Activated CD4-positive, alpha-beta memory T cell treated with anti-CD3 and anti-CD28 coated beads for 36 hours (primary cell): ENCODE results near the gene TRPM2. TPM values are rescaled to one million over a fixed set of nuclear protein-coding genes. Genes with fewer than 3 reads are reported as not detected.

Experiments used
- CTCF ChIA-PET: fragments of 350-600 bp; sonication (Branson Sonifier 250); formaldehyde crosslinking; loops from one replicate; lab custom pipeline; 2021; ENCODE audit warnings: antibody characterized with exemption, inconsistent platforms; lab: Charles Lee
- POLR2A ChIA-PET: fragments of 350-600 bp; sonication (Branson Sonifier 250); formaldehyde crosslinking; loops from one replicate; lab custom pipeline; 2021; ENCODE audit warnings: antibody characterized with exemption; lab: Charles Lee
- DNase-seq: peaks from one replicate; pipeline ENCODE4 v3.0.0-alpha.2; 2020
- H3K27ac Mint-ChIP-seq: one replicate; pipeline ENCODE4 v1.8.0; 2021; ENCODE audit warnings: mixed read lengths
- H3K27me3 Mint-ChIP-seq: one replicate; pipeline ENCODE4 v1.8.0; 2021; ENCODE audit warnings: mixed read lengths
- H3K36me3 Mint-ChIP-seq: one replicate; pipeline ENCODE4 v1.8.0; 2021; ENCODE audit warnings: mixed read lengths
- H3K4me1 Mint-ChIP-seq: one replicate; pipeline ENCODE4 v1.8.0; 2021; ENCODE audit warnings: low read depth, mixed read lengths
- H3K4me3 Mint-ChIP-seq: one replicate; pipeline ENCODE4 v1.8.0; 2021; ENCODE audit warnings: mild to moderate bottlenecking, mixed read lengths
- H3K9me3 Mint-ChIP-seq: one replicate; pipeline ENCODE4 v1.8.0; 2021; ENCODE audit warnings: mixed read lengths
- intact Hi-C: fragments of 100-400 bp; cut with micrococcal nuclease; formaldehyde crosslinking; loops from one replicate; pipeline ENCODE4 v1.15.1; 2023
- total RNA-seq, 2 experiments: library from RNA; stranded (reverse); gene quantifications; one replicate each; pipeline ENCODE4 v1.2.3, GENCODE V29; 2021

TRPM2 gene
- total RNA-seq, 2 experiments from 2014 or later, result 1.6 to 1.9 TPM

DNA sequence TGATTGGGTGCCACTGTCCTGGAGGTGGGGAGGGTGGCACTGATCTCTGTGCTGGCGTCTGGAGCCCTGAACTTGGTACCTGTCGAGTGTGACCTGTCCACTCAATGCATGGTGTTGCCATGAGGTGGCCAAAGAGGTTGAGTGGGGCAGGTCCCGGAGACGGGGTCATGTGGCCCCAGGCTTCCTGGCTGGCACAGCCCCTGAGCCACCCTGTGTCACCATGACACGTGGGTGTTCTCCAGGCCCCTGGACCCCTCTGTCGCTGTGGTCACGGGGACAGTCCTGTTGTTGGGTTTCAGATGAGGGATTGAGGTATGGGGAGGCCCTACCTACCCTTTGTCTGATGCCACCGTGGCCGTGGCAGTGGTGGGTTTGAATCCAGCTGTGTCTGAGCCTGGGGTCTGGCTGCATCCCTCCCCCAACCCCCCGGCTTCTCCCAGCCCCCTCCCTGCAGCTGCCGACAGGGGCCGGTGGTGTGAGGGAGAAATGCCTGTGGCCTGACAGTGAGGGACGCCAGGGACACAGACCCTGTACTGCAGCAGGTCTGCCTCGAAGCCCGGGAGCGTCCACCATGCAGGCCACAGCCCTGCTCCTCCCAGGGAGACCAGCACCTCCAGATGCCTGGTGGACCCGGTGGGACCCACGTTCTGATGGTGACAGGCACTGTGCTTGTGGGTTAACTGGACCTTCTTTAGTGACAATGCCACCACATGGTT lies 12.0 kb downstream of the TRPM2 start:
- CTCF ChIA-PET, result no interaction called here
- POLR2A ChIA-PET, result no interaction called here
- intact Hi-C loops, result no loop called here
- no peaks in the 10 kb centered on the region for H3K4me1 Mint-ChIP-seq
- peaks cover 2% of the 10 kb centered on the region for H3K36me3 Mint-ChIP-seq
- no peak overlapping the region for H3K27ac Mint-ChIP-seq
- H3K4me3 Mint-ChIP-seq, result no peak overlapping the region
- H3K9me3 Mint-ChIP-seq, result peaks cover 8% of the 10 kb centered on the region
- H3K27me3 Mint-ChIP-seq, result no peaks in the 10 kb centered on the region
- no peak for DNase-seq

DNA sequence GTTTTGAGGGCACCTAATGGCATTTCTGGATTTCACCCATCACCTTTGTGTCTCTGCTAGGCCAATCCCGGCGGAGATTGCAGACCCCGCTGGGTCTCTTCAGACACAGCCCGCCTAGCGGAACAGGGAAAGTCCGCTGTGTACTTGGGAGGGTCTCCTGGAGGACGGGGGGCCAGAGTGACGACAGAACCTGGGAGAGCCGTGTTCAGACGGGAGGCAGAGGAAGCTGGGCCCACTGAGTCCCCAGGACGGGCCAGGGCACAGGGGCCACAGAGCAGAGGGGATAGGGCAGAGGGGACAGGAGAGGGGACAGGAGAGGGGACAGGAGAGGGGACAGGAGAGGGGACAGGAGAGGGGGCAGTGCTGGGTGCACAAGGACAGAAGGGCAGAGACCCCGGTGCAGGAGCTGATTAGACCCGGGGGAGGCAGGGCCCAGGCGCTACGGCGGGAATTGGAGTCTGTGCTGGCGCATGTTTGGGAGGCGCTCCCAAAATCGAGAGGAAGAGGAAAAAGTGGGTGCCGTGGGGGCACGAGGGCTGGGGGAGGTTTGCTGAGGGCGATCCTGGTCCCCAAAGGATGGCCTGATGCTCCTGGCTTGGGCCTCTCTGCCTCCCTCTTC lies 12.7 kb downstream of the TRPM2 start:
- no peak for DNase-seq
- Mint-ChIP-seq H3K4me1 (no peaks in the 10 kb centered on the region), H3K27me3 (no peaks in the 10 kb centered on the region), H3K9me3 (peaks cover 8% of the 10 kb centered on the region), H3K4me3 (no peak overlapping the region), H3K36me3 (peaks cover 2% of the 10 kb centered on the region), H3K27ac (no peak overlapping the region)
- intact Hi-C loops, result no loop called here
- ChIA-PET POLR2A (no interaction called here), CTCF (no interaction called here)

DNA sequence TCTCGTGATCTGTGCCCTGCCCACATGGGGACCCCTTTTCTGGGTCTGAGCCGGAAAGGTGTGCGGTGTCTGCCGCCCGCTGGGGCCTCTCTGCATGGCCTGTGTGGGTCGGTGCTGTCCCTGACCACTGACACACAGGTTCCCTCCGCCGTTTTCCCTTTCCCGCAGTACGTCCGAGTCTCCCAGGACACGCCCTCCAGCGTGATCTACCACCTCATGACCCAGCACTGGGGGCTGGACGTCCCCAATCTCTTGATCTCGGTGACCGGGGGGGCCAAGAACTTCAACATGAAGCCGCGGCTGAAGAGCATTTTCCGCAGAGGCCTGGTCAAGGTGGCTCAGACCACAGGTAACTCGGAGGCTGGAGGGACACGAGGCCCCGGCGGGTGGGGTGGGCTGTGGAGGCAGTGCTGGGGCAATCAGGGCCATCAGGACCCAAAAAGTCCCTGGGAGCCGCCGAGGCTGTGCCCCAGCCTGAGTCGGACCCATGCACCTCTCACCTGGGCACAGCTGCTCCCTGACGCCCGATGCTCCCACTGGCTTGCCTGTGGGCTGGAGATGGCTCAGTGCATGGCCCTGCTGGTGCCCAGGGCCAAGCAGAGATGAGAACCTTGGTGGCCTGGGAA lies 13.3 kb downstream of the TRPM2 start:
- no peaks in the 10 kb centered on the region for H3K4me1 Mint-ChIP-seq
- ChIA-PET CTCF (no interaction called here), POLR2A (no interaction called here)
- intact Hi-C loops, result no loop called here
- no peak overlapping the region for H3K27ac Mint-ChIP-seq
- H3K36me3 Mint-ChIP-seq, result peaks cover 2% of the 10 kb centered on the region
- DNase-seq, result no peak
- H3K9me3 Mint-ChIP-seq, result peaks cover 8% of the 10 kb centered on the region
- no peaks in the 10 kb centered on the region for H3K27me3 Mint-ChIP-seq
- no peak overlapping the region for H3K4me3 Mint-ChIP-seq

- Mint-ChIP-seq H3K36me3 (no peaks in the 10 kb centered on the region), H3K27ac (no peak overlapping the region), H3K4me3 (no peak overlapping the region), H3K4me1 (no peaks in the 10 kb centered on the region), H3K27me3 (no peaks in the 10 kb centered on the region), H3K9me3 (no peaks in the 10 kb centered on the region)
- intact Hi-C loops, result no loop called here
- ChIA-PET POLR2A (no interaction called here), CTCF (no interaction called here)
- DNase-seq, result peak; percentile 5
Measured at GRCh38 chr21:44368711-44369446, 15.5 kb downstream of the TRPM2 start.

DNA sequence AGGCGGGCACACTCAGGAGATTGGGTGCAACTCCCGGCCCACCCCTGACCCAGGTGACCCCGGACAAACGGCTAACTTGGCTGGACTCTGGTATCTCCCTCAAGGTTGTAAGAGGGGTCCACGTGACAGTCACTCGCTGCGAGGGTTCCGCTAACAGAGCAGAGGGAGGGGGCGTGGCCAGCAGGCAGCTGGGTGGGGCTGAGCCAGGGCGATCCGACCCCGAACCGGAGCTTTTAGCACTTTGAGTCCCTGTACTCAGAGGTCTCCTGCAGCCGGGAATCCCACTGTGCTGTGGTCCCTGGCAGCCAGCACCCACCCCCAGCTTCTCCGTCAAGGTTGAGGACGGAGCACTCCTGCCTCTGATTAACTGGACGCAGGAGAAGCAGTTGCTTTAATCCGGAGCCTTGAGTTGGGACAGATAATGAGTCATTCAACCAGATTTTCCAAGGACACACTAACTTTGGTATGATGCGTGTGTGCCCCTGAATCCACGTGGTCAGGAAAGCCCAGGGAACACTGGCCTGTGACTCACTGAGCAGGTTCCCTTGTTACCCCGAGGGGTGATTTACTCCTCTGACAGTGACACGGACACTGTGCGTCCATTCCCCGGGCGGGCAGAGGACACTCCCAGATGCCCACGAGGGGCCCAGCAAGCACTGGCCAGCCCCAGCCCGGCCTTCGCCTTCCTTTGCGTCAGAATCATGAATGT lies 16.8 kb downstream of the TRPM2 start:
- intact Hi-C loops, result no loop called here
- no peak overlapping the region for H3K27ac Mint-ChIP-seq
- no peaks in the 10 kb centered on the region for H3K27me3 Mint-ChIP-seq
- H3K36me3 Mint-ChIP-seq, result no peaks in the 10 kb centered on the region
- no peaks in the 10 kb centered on the region for H3K9me3 Mint-ChIP-seq
- no peak overlapping the region for H3K4me3 Mint-ChIP-seq
- ChIA-PET POLR2A (no interaction called here), CTCF (no interaction called here)
- no peak for DNase-seq
- H3K4me1 Mint-ChIP-seq, result peaks cover 5% of the 10 kb centered on the region

GRCh38 chr21:44370786-44371410 lies 17.5 kb downstream of the TRPM2 start:
- Mint-ChIP-seq H3K4me1 (peaks cover 12% of the 10 kb centered on the region), H3K36me3 (no peaks in the 10 kb centered on the region), H3K4me3 (no peak overlapping the region), H3K27me3 (no peaks in the 10 kb centered on the region), H3K9me3 (no peaks in the 10 kb centered on the region), H3K27ac (no peak overlapping the region)
- ChIA-PET POLR2A (no interaction called here), CTCF (no interaction called here)
- intact Hi-C loops, result no loop called here
- DNase-seq, result no peak

- ChIA-PET POLR2A (no interaction called here), CTCF (no interaction called here)
- Mint-ChIP-seq H3K27ac (no peak overlapping the region), H3K4me1 (peaks cover 14% of the 10 kb centered on the region), H3K36me3 (no peaks in the 10 kb centered on the region), H3K9me3 (no peaks in the 10 kb centered on the region), H3K4me3 (no peak overlapping the region), H3K27me3 (no peaks in the 10 kb centered on the region)
- DNase-seq, result no peak
- intact Hi-C loops, result no loop called here
Measured at GRCh38 chr21:44371596-44371995, 18.2 kb downstream of the TRPM2 start.

DNA sequence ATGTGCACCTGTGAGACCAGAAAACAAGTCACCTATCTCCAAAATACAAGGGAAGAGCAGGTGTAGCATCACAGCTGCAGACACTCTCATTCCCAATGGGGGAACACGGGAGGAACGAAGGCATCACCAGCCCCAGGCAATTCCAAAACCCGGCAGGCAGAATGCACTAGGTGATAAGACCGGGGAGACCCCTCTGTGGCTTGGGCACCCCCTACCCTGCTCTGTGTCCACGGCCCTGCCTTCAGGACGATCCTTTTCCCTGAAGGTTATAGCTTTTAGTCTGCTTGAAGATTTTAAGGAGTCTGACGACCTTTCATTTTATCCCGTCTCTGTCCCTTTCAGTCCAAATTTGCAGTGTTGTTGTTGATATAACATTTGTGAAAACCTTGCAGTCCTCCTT lies 19.2 kb downstream of the TRPM2 start:
- Mint-ChIP-seq H3K4me1 (peaks cover 14% of the 10 kb centered on the region), H3K27me3 (no peaks in the 10 kb centered on the region), H3K27ac (no peak overlapping the region), H3K4me3 (no peak overlapping the region), H3K9me3 (no peaks in the 10 kb centered on the region), H3K36me3 (no peaks in the 10 kb centered on the region)
- ChIA-PET POLR2A (no interaction called here), CTCF (interaction anchor here (0.6 kb wide), 1 partner anchor 21 kb away, joined by 3 read pairs; no protein-coding TSS in a partner anchor)
- DNase-seq, result no peak
- intact Hi-C loops, result no loop called here

- ChIA-PET POLR2A (no interaction called here), CTCF (no interaction called here)
- Mint-ChIP-seq H3K27ac (no peak overlapping the region), H3K4me1 (peaks cover 14% of the 10 kb centered on the region), H3K4me3 (no peak overlapping the region), H3K36me3 (no peaks in the 10 kb centered on the region), H3K27me3 (no peaks in the 10 kb centered on the region), H3K9me3 (no peaks in the 10 kb centered on the region)
- intact Hi-C loops, result no loop called here
- DNase-seq, result no peak
Measured at GRCh38 chr21:44374601-44375280, 21.3 kb downstream of the TRPM2 start.

DNA sequence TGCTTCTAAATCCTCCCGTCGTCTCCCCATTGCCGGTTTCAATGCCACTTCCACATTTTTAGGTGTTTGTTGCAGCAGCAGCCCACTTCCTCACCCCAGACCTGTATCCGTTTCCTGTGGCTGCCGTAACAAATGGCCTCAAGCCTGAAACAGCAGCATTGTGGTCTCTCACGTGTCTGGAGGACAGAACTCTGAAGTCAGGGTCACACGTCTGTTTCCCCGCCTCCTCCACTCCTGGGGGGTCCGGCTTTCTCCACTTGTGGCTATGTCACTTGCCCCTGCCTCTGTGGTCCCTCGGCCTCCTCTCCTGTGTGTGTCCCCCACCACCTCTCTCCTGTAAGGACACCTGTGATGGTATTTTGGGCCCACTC lies 21.8 kb downstream of the TRPM2 start:
- intact Hi-C loops, result no loop called here
- peak; percentile 45 for DNase-seq
- no peak overlapping the region for H3K27ac Mint-ChIP-seq
- peaks cover 14% of the 10 kb centered on the region for H3K4me1 Mint-ChIP-seq
- H3K9me3 Mint-ChIP-seq, result no peaks in the 10 kb centered on the region
- H3K27me3 Mint-ChIP-seq, result no peaks in the 10 kb centered on the region
- H3K36me3 Mint-ChIP-seq, result no peaks in the 10 kb centered on the region
- H3K4me3 Mint-ChIP-seq, result no peak overlapping the region
- CTCF ChIA-PET, result no interaction called here
- POLR2A ChIA-PET, result no interaction called here

DNA sequence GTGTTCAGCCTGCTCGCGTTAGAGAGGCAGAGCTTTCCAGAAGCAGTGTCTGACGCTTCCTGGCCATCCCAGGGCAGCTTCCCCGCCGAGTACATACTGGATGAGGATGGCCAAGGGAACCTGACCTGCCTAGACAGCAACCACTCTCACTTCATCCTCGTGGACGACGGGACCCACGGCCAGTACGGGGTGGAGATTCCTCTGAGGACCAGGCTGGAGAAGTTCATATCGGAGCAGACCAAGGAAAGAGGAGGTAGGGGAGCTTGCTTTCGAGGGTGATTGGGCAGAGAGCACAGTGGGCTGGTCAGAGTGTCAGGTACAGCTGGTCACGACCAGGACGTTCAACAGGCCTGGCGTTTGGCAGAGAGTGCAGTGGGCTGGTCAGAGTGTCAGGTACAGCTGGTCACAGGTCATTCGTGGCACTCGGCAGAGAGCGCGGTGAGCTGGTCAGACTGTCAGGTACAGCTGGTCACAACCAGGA lies 22.4 kb downstream of the TRPM2 start:
- no peaks in the 10 kb centered on the region for H3K36me3 Mint-ChIP-seq

More for the DNA sequence above, 22.4 kb downstream of the TRPM2 start:
- Mint-ChIP-seq H3K27me3 (no peaks in the 10 kb centered on the region), H3K9me3 (no peaks in the 10 kb centered on the region), H3K4me1 (peaks cover 14% of the 10 kb centered on the region), H3K27ac (no peak overlapping the region), H3K4me3 (no peak overlapping the region)
- no peak for DNase-seq
- ChIA-PET POLR2A (no interaction called here), CTCF (no interaction called here)
- intact Hi-C loops, result no loop called here
